Keratinocyte (primary cell): Measurements from ENCODE around the gene SPATS2L. TPM values are rescaled to one million over a fixed set of nuclear protein-coding genes. Genes with fewer than 3 reads are reported as not detected.

Source experiments
- DNase-seq: peaks from one replicate; pipeline ENCODE4 v3.0.0-alpha.2; 2011; ENCODE audit warnings: low read depth, missing footprints, low spot score
- FAIRE-seq: peaks from 2 replicates; lab custom pipeline; 2011; peaks lifted over from hg19 to GRCh38; lab: Jason Lieb, UNC
- H2AFZ ChIP-seq: 2 replicates; pipeline ENCODE4 v1.6.0; 2012; ENCODE audit warnings: low read length, control low read depth, inconsistent platforms; ENCODE audit not compliant: control insufficient read depth
- H3K27ac ChIP-seq: 2 replicates; pipeline ENCODE4 v1.5.1; 2011; ENCODE audit warnings: low read length; ENCODE audit not compliant: control insufficient read depth, insufficient read depth
- H3K27me3 ChIP-seq: 3 replicates; pipeline ENCODE4 v1.6.0; 2011; ENCODE audit warnings: low read length; ENCODE audit not compliant: control insufficient read depth, insufficient read depth; ENCODE audit errors: extremely low read depth
- H3K36me3 ChIP-seq, 2 experiments: 2 replicates in 1 of 2; 3 replicates in 1 of 2; pipeline ENCODE4 v1.5.1; 2011; ENCODE audit warnings: low read length in 2 of 2, mild to moderate bottlenecking in 1 of 2; ENCODE audit not compliant: control insufficient read depth in 2 of 2, insufficient read depth in 2 of 2; ENCODE audit errors: extremely low read depth in 1 of 2
- H3K4me1 ChIP-seq: 3 replicates; pipeline ENCODE4 v1.5.1; 2011; ENCODE audit warnings: low read length; ENCODE audit not compliant: control insufficient read depth, insufficient read depth; ENCODE audit errors: extremely low read depth
- H3K4me2 ChIP-seq: 3 replicates; pipeline ENCODE4 v1.6.0; 2011; ENCODE audit warnings: low read depth, low read length; ENCODE audit not compliant: control insufficient read depth, insufficient read depth; ENCODE audit errors: extremely low read depth
- H3K4me3 ChIP-seq, 3 experiments: fragments of 200-600 bp in 1 of 3; sonication (generic) in 1 of 3; 2 replicates in 2 of 3; 3 replicates in 1 of 3; pipeline ENCODE4 v1.5.1; 2011 to 2016; ENCODE audit warnings: low read length in 3 of 3, mild to moderate bottlenecking in 3 of 3, control low read depth in 2 of 3, inconsistent platforms in 1 of 3, low read depth in 1 of 3, mixed read lengths in 1 of 3, mixed run types in 1 of 3, moderate library complexity in 1 of 3; ENCODE audit not compliant: control insufficient read depth in 2 of 3, insufficient read depth in 2 of 3; ENCODE audit errors: extremely low read depth in 1 of 3
- H3K79me2 ChIP-seq: 2 replicates; pipeline ENCODE4 v1.6.0; 2012; ENCODE audit warnings: low read length; ENCODE audit not compliant: control insufficient read depth, insufficient read depth
- H3K9ac ChIP-seq: 3 replicates; pipeline ENCODE4 v1.6.0; 2011; ENCODE audit warnings: low read length; ENCODE audit not compliant: control insufficient read depth, insufficient read depth; ENCODE audit errors: extremely low read depth
- H3K9me1 ChIP-seq: 3 replicates; pipeline ENCODE4 v1.6.0; 2011; ENCODE audit warnings: low read length; ENCODE audit not compliant: control insufficient read depth, insufficient read depth; ENCODE audit errors: extremely low read depth
- H3K9me3 ChIP-seq: 2 replicates; pipeline ENCODE4 v1.5.1; 2012; ENCODE audit warnings: low read depth, low read length; ENCODE audit not compliant: control insufficient read depth
- H4K20me1 ChIP-seq: 3 replicates; pipeline ENCODE4 v1.6.0; 2011; ENCODE audit warnings: low read length; ENCODE audit not compliant: control insufficient read depth, insufficient read depth; ENCODE audit errors: extremely low read depth
- EZH2 ChIP-seq: IDR thresholded peaks from one replicate; pipeline ENCODE4 v1.6.1; 2012; ENCODE audit warnings: inconsistent platforms, mild to moderate bottlenecking, low read length, moderate library complexity
- dilution Hi-C: fragments of 300-500 bp; cut with MboI; formaldehyde crosslinking; loops from one replicate; pipeline ENCODE4 v1.7.0; 2020; ENCODE audit warnings: low sequenced_read_pairs; ENCODE audit not compliant: extremely low pct_ligation_motif_present
- polyA plus RNA-seq, 5 experiments: library from polyadenylated mRNA; depleted of rRNA in 3 of 5; stranded (reverse) in 3 of 5; stranded (forward) in 1 of 5; unstranded in 1 of 5; fragments of >200 nt; gene quantifications; 1 replicate in 1 of 5; 2 replicates in 3 of 5; 3 replicates in 1 of 5; pipeline versions ENCODE4 v1.2.1 to v1.2.3, GENCODE V29; 2011 to 2012; ENCODE audit warnings: missing spikeins in 2 of 5, low read depth in 1 of 5, low replicate concordance in 1 of 5
- TF ChIP-seq, protein P1 (sequence below), 3 experiments: IDR thresholded peaks in 1 of 3; conservative IDR thresholded peaks in 1 of 3; optimal IDR thresholded peaks in 1 of 3; 2 replicates in 2 of 3; 3 replicates in 1 of 3; pipeline versions ENCODE3 to v1.5.1; 2011; ENCODE audit warnings: low read length in 3 of 3, mild to moderate bottlenecking in 3 of 3, moderate library complexity in 2 of 3, control low read depth in 1 of 3, inconsistent platforms in 1 of 3; ENCODE audit not compliant: insufficient read depth in 2 of 3; ENCODE audit errors: extremely low read depth in 1 of 3

Gene SPATS2L
- polyA plus RNA-seq, 1 donor (not counting 4 experiments of a cell fraction or from before 2014, with no cell fraction given): 95.3 TPM

DNA sequence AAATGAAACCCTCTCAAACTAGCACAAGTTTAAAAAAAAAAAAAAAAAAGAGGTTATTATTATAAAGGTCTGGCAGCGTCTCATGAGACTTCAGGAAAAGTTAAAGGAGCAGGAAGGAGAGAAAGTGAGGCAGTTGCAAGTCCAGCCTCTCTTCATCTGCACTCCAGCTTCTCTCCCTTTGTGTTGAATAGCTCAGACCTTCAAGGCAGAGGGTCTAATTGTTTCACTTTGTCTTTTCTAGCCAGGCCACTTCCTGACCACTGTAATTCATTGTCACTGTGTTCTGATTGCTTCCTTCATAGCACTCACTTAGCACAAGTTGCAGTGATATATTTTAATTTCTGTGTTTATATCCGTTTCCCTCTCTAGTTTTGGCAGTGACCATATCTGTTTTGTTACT is 99.9 kb downstream of the SPATS2L start:
- Histone ChIP-seq H3K36me3 (peaks cover 0 to 5% of the 10 kb centered on the region in 2 experiments), H3K27ac (peak overlapping the region; percentile 85), H3K79me2 (peaks cover 12% of the 10 kb centered on the region), H2AFZ (no peak overlapping the region), H3K4me2 (peak overlapping the region; percentile 74), H3K9me3 (no peaks in the 10 kb centered on the region), H3K9me1 (no peaks in the 10 kb centered on the region), H3K4me1 (peaks cover 44% of the 10 kb centered on the region), H3K9ac (no peak overlapping the region), H3K4me3 (no peak overlapping the region), H4K20me1 (no peaks in the 10 kb centered on the region), H3K27me3 (no peaks in the 10 kb centered on the region)
- dilution Hi-C loops: no loop called here
- TF ChIP-seq, protein P1, sequence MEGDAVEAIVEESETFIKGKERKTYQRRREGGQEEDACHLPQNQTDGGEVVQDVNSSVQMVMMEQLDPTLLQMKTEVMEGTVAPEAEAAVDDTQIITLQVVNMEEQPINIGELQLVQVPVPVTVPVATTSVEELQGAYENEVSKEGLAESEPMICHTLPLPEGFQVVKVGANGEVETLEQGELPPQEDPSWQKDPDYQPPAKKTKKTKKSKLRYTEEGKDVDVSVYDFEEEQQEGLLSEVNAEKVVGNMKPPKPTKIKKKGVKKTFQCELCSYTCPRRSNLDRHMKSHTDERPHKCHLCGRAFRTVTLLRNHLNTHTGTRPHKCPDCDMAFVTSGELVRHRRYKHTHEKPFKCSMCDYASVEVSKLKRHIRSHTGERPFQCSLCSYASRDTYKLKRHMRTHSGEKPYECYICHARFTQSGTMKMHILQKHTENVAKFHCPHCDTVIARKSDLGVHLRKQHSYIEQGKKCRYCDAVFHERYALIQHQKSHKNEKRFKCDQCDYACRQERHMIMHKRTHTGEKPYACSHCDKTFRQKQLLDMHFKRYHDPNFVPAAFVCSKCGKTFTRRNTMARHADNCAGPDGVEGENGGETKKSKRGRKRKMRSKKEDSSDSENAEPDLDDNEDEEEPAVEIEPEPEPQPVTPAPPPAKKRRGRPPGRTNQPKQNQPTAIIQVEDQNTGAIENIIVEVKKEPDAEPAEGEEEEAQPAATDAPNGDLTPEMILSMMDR (optimal IDR thresholded peaks at IDR 0.05 in 1 of 3, IDR thresholded peaks at IDR 0.05 in 1 of 3, conservative IDR thresholded peaks at IDR 0.05 in 1 of 3; ENCODE audit: extremely low read depth in 1 of 3, insufficient read depth in 2 of 3, low read length in 3 of 3): no peak
- FAIRE-seq (no peak), DNase-seq (no peak)

DNA sequence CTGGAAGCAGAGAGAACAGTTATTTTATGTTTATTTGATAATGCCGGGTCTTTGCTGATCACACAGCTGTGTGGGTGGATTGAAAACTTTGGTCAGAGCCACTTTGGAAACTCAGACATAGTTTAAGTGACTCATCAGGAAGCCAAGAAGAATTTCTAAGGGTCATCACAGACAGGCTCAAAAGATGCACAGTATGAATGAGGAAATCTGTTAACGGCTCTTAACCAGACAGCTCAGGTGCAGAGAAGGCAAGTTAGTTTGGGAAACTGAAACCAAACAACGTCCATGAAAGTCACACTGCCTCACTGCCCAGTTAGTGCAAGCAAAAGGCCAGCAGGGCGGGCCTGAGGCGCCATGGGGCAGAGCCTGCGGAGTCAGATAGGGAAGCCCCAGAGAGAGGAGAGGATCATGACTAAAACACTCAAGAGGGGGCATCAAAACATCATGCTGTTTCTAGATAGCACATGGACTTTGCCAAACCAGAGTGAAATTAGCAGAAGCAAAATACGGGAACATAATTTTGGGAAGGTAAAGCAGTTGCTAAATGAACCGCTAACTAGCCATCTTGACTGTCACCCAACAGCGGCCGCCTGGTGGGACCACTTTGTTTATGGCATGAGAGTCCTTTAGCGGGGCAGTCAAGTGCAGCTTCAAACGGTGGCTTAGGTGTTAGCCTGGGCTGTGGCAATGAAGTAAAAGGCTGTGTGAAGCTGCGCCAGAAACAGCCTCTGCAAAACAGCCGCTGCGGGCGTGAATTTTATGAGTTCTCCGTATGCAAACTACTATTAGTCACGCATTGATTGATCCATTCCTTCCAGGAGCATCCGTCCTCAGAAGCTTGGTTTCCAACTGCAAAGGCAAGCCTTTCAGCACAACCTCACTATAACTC is 102.2 kb downstream of the SPATS2L start:
- Histone ChIP-seq H3K4me3 (no peak overlapping the region), H3K4me2 (peak overlapping the region; percentile 31), H3K36me3 (peaks cover 0 to 2% of the 10 kb centered on the region in 2 experiments), H3K79me2 (peaks cover 12% of the 10 kb centered on the region), H3K9ac (peak overlapping the region; percentile 15), H3K4me1 (peaks cover 44% of the 10 kb centered on the region), H3K27ac (peak overlapping the region; percentile 24), H3K9me3 (no peaks in the 10 kb centered on the region), H3K9me1 (no peaks in the 10 kb centered on the region), H4K20me1 (no peaks in the 10 kb centered on the region), H2AFZ (no peak overlapping the region), H3K27me3 (no peaks in the 10 kb centered on the region)
- FAIRE-seq (peak; percentile 76), DNase-seq (no peak)
- dilution Hi-C loops: no loop called here
- TF ChIP-seq, protein P1 (optimal IDR thresholded peaks at IDR 0.05 in 1 of 3, IDR thresholded peaks at IDR 0.05 in 1 of 3, conservative IDR thresholded peaks at IDR 0.05 in 1 of 3; ENCODE audit: extremely low read depth in 1 of 3, insufficient read depth in 2 of 3, low read length in 3 of 3): no peak
- TF ChIP-seq EZH2: no peak
